Epithelial cell of esophagus (primary cell): Measurements from ENCODE around the gene VDAC2.
A peak's percentile ranks its signal among the peaks of the same experiment; 100 is the strongest.

Experiments used
- DNase-seq: peaks from one replicate; pipeline ENCODE4 v3.0.0; 2010; ENCODE audit warnings: low read depth
- H3K4me3 ChIP-seq: 2 replicates; pipeline ENCODE4 v1.5.1; 2011; ENCODE audit warnings: mild to moderate bottlenecking, low read length, control low read depth
- CTCF ChIP-seq: IDR thresholded peaks from 2 replicates; pipeline ENCODE4 v1.5.1; 2011; ENCODE audit warnings: low read depth, mild to moderate bottlenecking, low read length, control low read depth, inconsistent platforms; ENCODE audit not compliant: insufficient read depth; ENCODE audit errors: missing control alignments

Gene VDAC2

GRCh38 chr10:75231672-75232581 is 21.3 kb downstream of the VDAC2 start:
- DNase-seq: no peak
- no peak overlapping the region for H3K4me3 ChIP-seq
- no peak for TF ChIP-seq CTCF

GRCh38 chr10:75233444-75234016 is 22.9 kb downstream of the VDAC2 start:
- no peak for DNase-seq
- H3K4me3 ChIP-seq: peak overlapping the region; percentile 35
- TF ChIP-seq CTCF: no peak

- no peak for TF ChIP-seq CTCF
- DNase-seq: peak; percentile 98
- peak overlapping the region; percentile 62 for H3K4me3 ChIP-seq
Observed at GRCh38 chr10:75234017-75234682, 23.6 kb downstream of the VDAC2 start.

- no peak for DNase-seq
- TF ChIP-seq CTCF: no peak
- H3K4me3 ChIP-seq: peak overlapping the region; percentile 62
Observed at GRCh38 chr10:75234683-75235374, 24.2 kb downstream of the VDAC2 start.

GRCh38 chr10:75235375-75236177 is 25.0 kb downstream of the VDAC2 start, which contains the start of gene COMTD1:
TSS of gene COMTD1 (minus strand) at chr10:75235957. CDS start at chr10:75235928, 29 bp downstream.
- TF ChIP-seq CTCF: peak; percentile 96
- peak within 1 kb of the TSS; percentile 62 for H3K4me3 ChIP-seq
- peak; percentile 96 for DNase-seq

- no peak for TF ChIP-seq CTCF
- no peak for DNase-seq
- no peak overlapping the region for H3K4me3 ChIP-seq
Observed at GRCh38 chr10:75236178-75236825, 25.7 kb downstream of the VDAC2 start.
